K562 (cell line): Measurements from ENCODE around the gene GPR171. TPM values are rescaled to one million over a fixed set of nuclear protein-coding genes. Genes with fewer than 3 reads are reported as not detected.

Experiments
- ATAC-seq: fragments of 200-7000 bp; cut with Tn5 transposase; 3 replicates; pipeline ENCODE4 v1.9.1; 2020; ENCODE audit warnings: moderate library complexity
- BruUV-seq: library from RNA; stranded (reverse); fragments of 400-500 nt; replicated peaks from 2 replicates; lab custom pipeline; 2021; lab: Mats Ljungman, UMichigan
- CTCF ChIA-PET: fragments of 300-600 bp; formaldehyde crosslinking; extraction: SDS; loops from one replicate; lab custom pipeline; 2021; ENCODE audit warnings: low intra/inter-chr PET ratio; lab: Yijun Ruan, JAX
- POLR2A ChIA-PET: fragments of 300-600, 350-650 bp; sonication (Branson Sonifier 250); formaldehyde crosslinking; extraction: SDS; loops from one replicate; lab custom pipeline; 2021; ENCODE audit warnings: antibody characterized with exemption, inconsistent platforms; lab: Yijun Ruan, JAX
- DNase-seq, 4 experiments: peaks; one replicate each; pipeline versions ENCODE4 v3.0.0 to v3.0.0-alpha.2; 2011 to 2018; ENCODE audit warnings: low spot score in 3 of 4, mixed read lengths in 3 of 4; ENCODE audit errors: extremely low read depth in 1 of 4
- FAIRE-seq: peaks from 2 replicates; lab custom pipeline; 2011; peaks lifted over from hg19 to GRCh38; lab: Jason Lieb, UNC
- H2AFZ ChIP-seq: 2 replicates; pipeline ENCODE4 v1.6.0; 2011; ENCODE audit warnings: low read depth, low read length, control low read depth, inconsistent platforms
- H3K27ac ChIP-seq: fragments of 200-600 bp; 3 replicates; pipeline ENCODE4 v1.8.0; 2011; ENCODE audit warnings: low read depth, mild to moderate bottlenecking, control low read depth, inconsistent platforms, low read length, moderate library complexity, mixed read lengths; ENCODE audit errors: extremely low read depth
- H3K27me3 ChIP-seq, 2 experiments: fragments of 300-600 bp in 1 of 2; 2 replicates in 1 of 2; 3 replicates in 1 of 2; pipeline versions ENCODE4 v1.6.0 to v1.8.0; 2011; ENCODE audit warnings: inconsistent platforms in 2 of 2, low read length in 2 of 2, mild to moderate bottlenecking in 1 of 2, mixed read lengths in 1 of 2, moderate library complexity in 1 of 2; ENCODE audit not compliant: control insufficient read depth in 2 of 2, insufficient read depth in 2 of 2
- H3K36me3 ChIP-seq: fragments of 300-600 bp; 3 replicates; pipeline ENCODE4 v1.8.0; 2011; ENCODE audit warnings: mild to moderate bottlenecking, low read length, inconsistent platforms; ENCODE audit not compliant: control insufficient read depth, insufficient read depth
- H3K4me1 ChIP-seq, 2 experiments: fragments of 200-600 bp in 1 of 2; replicated peaks in 1 of 2; 2 replicates in 1 of 2; 3 replicates in 1 of 2; pipeline versions ENCODE4 v1.5.1 to v1.8.0; 2011; ENCODE audit warnings: inconsistent platforms in 2 of 2, low read length in 2 of 2, mild to moderate bottlenecking in 1 of 2, mixed read lengths in 1 of 2, moderate library complexity in 1 of 2; ENCODE audit not compliant: control insufficient read depth in 2 of 2, insufficient read depth in 2 of 2
- H3K4me2 ChIP-seq: 2 replicates; pipeline ENCODE4 v1.6.1; 2011; ENCODE audit warnings: low read length, control low read depth, inconsistent platforms, mixed read lengths; ENCODE audit not compliant: insufficient read depth
- H3K4me3 ChIP-seq: fragments of 200-600 bp; sonication (generic), shearing (Covaris generic); 2 replicates; pipeline ENCODE4 v1.5.1; 2016; ENCODE audit warnings: control low read depth, inconsistent platforms
- H3K79me2 ChIP-seq: fragments of 200-600 bp; 3 replicates; pipeline ENCODE4 v1.8.0; 2011; ENCODE audit warnings: low read length, inconsistent platforms; ENCODE audit not compliant: control insufficient read depth, insufficient read depth
- H3K9ac ChIP-seq, 2 experiments: 2 replicates each; pipeline versions ENCODE4 v1.6.0 to v1.6.1; 2011; ENCODE audit warnings: low read depth in 2 of 2, low read length in 2 of 2, control low read depth in 1 of 2, inconsistent platforms in 1 of 2, mild to moderate bottlenecking in 1 of 2, mixed read lengths in 1 of 2; ENCODE audit not compliant: insufficient read depth in 1 of 2
- H3K9me1 ChIP-seq: one replicate; pipeline ENCODE4 v1.6.0; 2011; ENCODE audit warnings: inconsistent platforms, mild to moderate bottlenecking, low read length, moderate library complexity; ENCODE audit not compliant: control insufficient read depth, insufficient read depth
- H3K9me3 ChIP-seq: replicated peaks from 2 replicates; pipeline ENCODE4 v1.5.1; 2011; ENCODE audit warnings: low read depth, low read length, inconsistent platforms; ENCODE audit not compliant: control insufficient read depth, insufficient read depth
- H4K20me1 ChIP-seq: replicated peaks from 2 replicates; pipeline ENCODE4 v1.6.1; 2011; ENCODE audit warnings: low read length, inconsistent platforms, mixed read lengths; ENCODE audit not compliant: control insufficient read depth, insufficient read depth
- CBFB ChIP-seq: sonication (generic); formaldehyde crosslinking; IDR thresholded peaks from 2 replicates; pipeline ENCODE4 v1.4.0; 2020; ENCODE audit warnings: mild to moderate bottlenecking, missing genetic modification reagents
- CBX8 ChIP-seq: fragments of 200-600 bp; sonication (generic); IDR thresholded peaks from 2 replicates; pipeline ENCODE4 v1.6.1; 2012; ENCODE audit warnings: borderline replicate concordance, mixed run types, low read depth, mild to moderate bottlenecking, moderate library complexity, mixed read lengths, low read length, control low read depth, inconsistent platforms; ENCODE audit not compliant: poor library complexity, severe bottlenecking; ENCODE audit errors: extremely low read depth
- CEBPB ChIP-seq: fragments of 450-650 bp; IDR thresholded peaks from 2 replicates; pipeline ENCODE4 v1.6.1; 2016; ENCODE audit warnings: missing genetic modification characterization, missing compliant biosample characterization
- CHD4 ChIP-seq: fragments of 200-600 bp; sonication (generic); IDR thresholded peaks from 3 replicates; pipeline ENCODE4 v1.6.1; 2012; ENCODE audit warnings: low read depth, mild to moderate bottlenecking, mixed read lengths, low read length, inconsistent platforms; ENCODE audit not compliant: insufficient read depth, insufficient replicate concordance, poor library complexity, severe bottlenecking
- ERF ChIP-seq: fragments of 450-650 bp; formaldehyde crosslinking; IDR thresholded peaks from 2 replicates; pipeline ENCODE4 v1.4.0; 2020; ENCODE audit warnings: mild to moderate bottlenecking, mixed read lengths
- GABPB2 ChIP-seq: fragments of 250-450 bp; sonication (Bioruptor Pico); conservative IDR thresholded peaks from 2 replicates; pipeline ENCODE4 v1.5.1; 2021; ENCODE audit warnings: mild to moderate bottlenecking
- HES1 ChIP-seq: fragments of 450-650 bp; IDR thresholded peaks from 2 replicates; pipeline ENCODE4 v1.6.1; 2016; ENCODE audit warnings: low read depth, mild to moderate bottlenecking, moderate library complexity
- MBD2 ChIP-seq: sonication (generic); IDR thresholded peaks from 2 replicates; pipeline ENCODE4 v1.6.1; 2016; ENCODE audit warnings: low read depth, borderline replicate concordance
- MYBL2 ChIP-seq, 2 experiments: fragments of 450-650 bp in 1 of 2; sonication (generic) in 1 of 2; formaldehyde crosslinking in 1 of 2; IDR thresholded peaks; 2 replicates each; pipeline versions ENCODE4 v1.6.1 to v1.8.1; 2017 to 2022; ENCODE audit warnings: borderline replicate concordance in 1 of 2, inconsistent platforms in 1 of 2, low read depth in 1 of 2, mild to moderate bottlenecking in 1 of 2, missing genetic modification reagents in 1 of 2, moderate library complexity in 1 of 2
- NUFIP1 ChIP-seq: fragments of 450-650 bp; IDR thresholded peaks from 2 replicates; pipeline ENCODE4 v1.6.1; 2018; ENCODE audit not compliant: partially characterized antibody
- PRMT5 ChIP-seq: sonication (generic); formaldehyde crosslinking; IDR thresholded peaks from 2 replicates; pipeline ENCODE4 v1.5.0; 2020; ENCODE audit warnings: missing genetic modification reagents
- RUNX1 ChIP-seq: sonication (generic); IDR thresholded peaks from 2 replicates; pipeline ENCODE4 v1.6.1; 2016; ENCODE audit warnings: antibody characterized with exemption, low read depth
- SNRNP70 ChIP-seq: fragments of 200-400 bp; formaldehyde crosslinking; optimal IDR thresholded peaks from 2 replicates; pipeline ENCODE3; 2017; ENCODE audit warnings: low read depth, low read length
- SRSF9 ChIP-seq: fragments of 200-400 bp; formaldehyde crosslinking; IDR thresholded peaks from 2 replicates; pipeline ENCODE4 v1.6.1; 2017; ENCODE audit warnings: low read depth, low read length, borderline replicate concordance
- ZBTB33 ChIP-seq: sonication (generic); formaldehyde crosslinking; IDR thresholded peaks from 2 replicates; pipeline ENCODE4 v1.8.1; 2023; ENCODE audit warnings: mild to moderate bottlenecking, missing genetic modification reagents
- ZBTB5 ChIP-seq: fragments of 450-650 bp; IDR thresholded peaks from 2 replicates; pipeline ENCODE4 v1.6.1; 2017; ENCODE audit warnings: antibody characterized with exemption
- ZNF12 ChIP-seq: sonication (generic); formaldehyde crosslinking; IDR thresholded peaks from 2 replicates; pipeline ENCODE4 v1.4.0; 2020; ENCODE audit warnings: mild to moderate bottlenecking, missing genetic modification reagents
- ZNF668 ChIP-seq: fragments of 250-450 bp; sonication (Bioruptor Pico); IDR thresholded peaks from 2 replicates; pipeline ENCODE4 v1.8.0; 2022; ENCODE audit warnings: mild to moderate bottlenecking, inconsistent platforms
- WGBS: fragments of 100-300 bp; shearing (Covaris generic); methylation state at CpG from one replicate; pipeline ENCODE4 v1.1.6; 2016; ENCODE audit warnings: low coverage, mixed read lengths; ENCODE audit not compliant: insufficient coverage; ENCODE audit errors: missing lambda C conversion rate; 5-methylcytosine and 5-hydroxymethylcytosine counted together
- in situ Hi-C: fragments of 300-500 bp; cut with MboI; formaldehyde crosslinking; loops from 4 replicates; pipeline ENCODE4 v1.15.0; 2018; ENCODE audit warnings: inconsistent platforms, mixed read lengths
- intact Hi-C: fragments of 100-400 bp; cut with micrococcal nuclease; formaldehyde crosslinking; loops from 2 replicates; pipeline ENCODE4 v1.14.2; 2022
- polyA plus RNA-seq, 8 experiments: library from polyadenylated mRNA; depleted of rRNA in 4 of 8; stranded (reverse) in 5 of 8; unstranded in 3 of 8; fragments of >200 nt; fragmentation: Nextera tagmentation in 2 of 8; fragmentation: Illumina TruSeq in 1 of 8; extraction: Ambion mirVana in 2 of 8; extraction: Trizol in 1 of 8; gene quantifications; 2 replicates each; pipeline versions ENCODE4 v1.2.1 to v1.2.3, GENCODE V29; 2011 to 2014; ENCODE audit warnings: inconsistent platforms in 1 of 8, missing spikeins in 1 of 8
- total RNA-seq, 7 experiments: library from RNA; depleted of rRNA in 6 of 7; stranded (reverse); fragments of >200 nt in 6 of 7; fragmentation: Illumina TruSeq in 2 of 7; extraction: Trizol in 2 of 7; gene quantifications; 2 replicates each; pipeline versions ENCODE4 v1.2.1 to v1.2.3, GENCODE V29; 2011 to 2021; ENCODE audit warnings: low replicate concordance in 1 of 7

Gene GPR171
- total and polyA plus RNA-seq, 9 of the 15 experiments (the other 6 are each of a cell fraction or from before 2014, with no cell fraction given) = not detected

GRCh38 chr3:151174351-151174750 is 28.7 kb downstream of the GPR171 start:
- in situ Hi-C loops = no loop called here
- H3K27ac ChIP-seq = no peak overlapping the region
- TF ChIP-seq ZNF12 (CRISPR knock-in tag) (no peak), SRSF9 (no peak), HES1 (no peak), RUNX1 (no peak), ZBTB33 (CRISPR knock-in tag) (no peak), ERF (no peak), MBD2 (no peak), CBX8 (no peak), ZNF668 (CRISPR knock-in tag) (no peak), CBFB (no peak), MYBL2 (IDR thresholded peaks at IDR 0.05; ENCODE audit: low read depth) (no peak), MYBL2 (CRISPR knock-in tag; IDR thresholded peaks at IDR 0.05; ENCODE audit: borderline replicate concordance) (no peak), CHD4 (no peak), SNRNP70 (no peak), GABPB2 (no peak), ZBTB5 (no peak), NUFIP1 (no peak), PRMT5 (CRISPR knock-in tag) (no peak), CEBPB (no peak)

More at GRCh38 chr3:151174351-151174750, 28.7 kb downstream of the GPR171 start:
- BruUV-seq = no TSS peak
- no peaks in the 10 kb centered on the region for H3K9me3 ChIP-seq
- H3K4me2 ChIP-seq = no peak overlapping the region
- POLR2A ChIA-PET = no interaction called here
- CTCF ChIA-PET = no interaction called here
- H2AFZ ChIP-seq = no peak overlapping the region
- FAIRE-seq (no peak), DNase-seq (no peak), ATAC-seq (no peak)
- no peaks in the 10 kb centered on the region for H3K9me1 ChIP-seq
- peaks cover 4% of the 10 kb centered on the region in 2 experiments; a peak in 3 of 5 replicates for H3K27me3 ChIP-seq
- H3K4me3 ChIP-seq = no peak overlapping the region
- H3K36me3 ChIP-seq = no peaks in the 10 kb centered on the region
- intact Hi-C loops = no loop called here
- H3K79me2 ChIP-seq = no peaks in the 10 kb centered on the region
- 4% methylated on average over 2 of the region's 2 CpGs for WGBS
- no peaks in the 10 kb centered on the region for H4K20me1 ChIP-seq
- H3K4me1 ChIP-seq = no peaks in the 10 kb centered on the region
- H3K9ac ChIP-seq = no peak overlapping the region
